Measurements from ENCODE around the gene PALLD.

- TF ChIP-seq, protein P1, sequence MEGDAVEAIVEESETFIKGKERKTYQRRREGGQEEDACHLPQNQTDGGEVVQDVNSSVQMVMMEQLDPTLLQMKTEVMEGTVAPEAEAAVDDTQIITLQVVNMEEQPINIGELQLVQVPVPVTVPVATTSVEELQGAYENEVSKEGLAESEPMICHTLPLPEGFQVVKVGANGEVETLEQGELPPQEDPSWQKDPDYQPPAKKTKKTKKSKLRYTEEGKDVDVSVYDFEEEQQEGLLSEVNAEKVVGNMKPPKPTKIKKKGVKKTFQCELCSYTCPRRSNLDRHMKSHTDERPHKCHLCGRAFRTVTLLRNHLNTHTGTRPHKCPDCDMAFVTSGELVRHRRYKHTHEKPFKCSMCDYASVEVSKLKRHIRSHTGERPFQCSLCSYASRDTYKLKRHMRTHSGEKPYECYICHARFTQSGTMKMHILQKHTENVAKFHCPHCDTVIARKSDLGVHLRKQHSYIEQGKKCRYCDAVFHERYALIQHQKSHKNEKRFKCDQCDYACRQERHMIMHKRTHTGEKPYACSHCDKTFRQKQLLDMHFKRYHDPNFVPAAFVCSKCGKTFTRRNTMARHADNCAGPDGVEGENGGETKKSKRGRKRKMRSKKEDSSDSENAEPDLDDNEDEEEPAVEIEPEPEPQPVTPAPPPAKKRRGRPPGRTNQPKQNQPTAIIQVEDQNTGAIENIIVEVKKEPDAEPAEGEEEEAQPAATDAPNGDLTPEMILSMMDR (IDR thresholded peaks at IDR 0.05) = no peak
- no peak for TF ChIP-seq POLR2A (IDR thresholded peaks at IDR 0.05)
Observed at GRCh38 chr4:168725930-168726329, 229.1 kb downstream of the PALLD start.
